Progenitor cell of endocrine pancreas (in vitro differentiated cells): ENCODE measurements around the gene TTC27. TPM values are rescaled to one million over a fixed set of nuclear protein-coding genes. Genes with fewer than 3 reads are reported as not detected.

Experiments
- DNase-seq: peaks from one replicate; pipeline ENCODE4 v3.0.0; 2021; ENCODE audit warnings: low spot score; ENCODE audit not compliant: unreplicated experiment
- H3K27ac Mint-ChIP-seq: 2 replicates; pipeline ENCODE4 v1.8.0; 2021; ENCODE audit warnings: mild to moderate bottlenecking, moderate library complexity, mixed read lengths
- H3K27me3 Mint-ChIP-seq: 2 replicates; pipeline ENCODE4 v1.8.0; 2021; ENCODE audit warnings: mixed read lengths
- H3K36me3 Mint-ChIP-seq: 2 replicates; pipeline ENCODE4 v1.8.0; 2022; ENCODE audit warnings: mixed read lengths; ENCODE audit not compliant: insufficient read depth
- H3K4me1 Mint-ChIP-seq: 2 replicates; pipeline ENCODE4 v1.8.0; 2021; ENCODE audit warnings: low read depth, mixed read lengths
- H3K4me3 Mint-ChIP-seq: 2 replicates; pipeline ENCODE4 v1.8.0; 2021; ENCODE audit warnings: low read depth, mild to moderate bottlenecking, moderate library complexity, mixed read lengths
- H3K9me3 Mint-ChIP-seq: 2 replicates; pipeline ENCODE4 v1.8.0; 2021; ENCODE audit warnings: low read depth, mixed read lengths
- total RNA-seq: library from RNA; stranded (reverse); gene quantifications from 2 replicates; pipeline ENCODE4 v1.2.1, GENCODE V29; 2021
- TF ChIP-seq, protein P1 (sequence below): fragments of 200-600 bp; sonication (generic); IDR thresholded peaks from one replicate; pipeline ENCODE4 v1.5.0; 2021; ENCODE audit warnings: antibody characterized with exemption, mild to moderate bottlenecking; ENCODE audit not compliant: unreplicated experiment

The TTC27 gene
- total RNA-seq, 1 donor from 2014 or later, result 20.5 TPM

DNA sequence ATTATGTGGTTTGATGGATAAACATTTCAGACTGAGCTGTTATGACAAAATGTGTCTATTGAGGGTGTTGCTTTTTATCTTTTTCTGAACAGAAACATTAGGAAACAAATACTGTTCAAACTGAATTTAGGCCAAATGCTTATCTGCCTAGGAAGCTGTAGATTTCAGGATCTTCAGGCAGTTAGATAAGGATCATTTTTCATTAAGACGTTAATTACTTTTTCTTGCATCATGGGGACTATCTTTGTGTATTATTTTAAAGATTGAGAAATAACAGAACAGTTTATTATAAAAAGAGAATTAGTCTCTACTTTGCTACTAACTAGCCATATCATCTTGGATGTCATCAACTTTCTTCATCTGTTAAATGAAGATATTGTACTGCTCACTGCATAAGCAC, 107.5 kb downstream of the TTC27 start:
- DNase-seq, result no peak
- Mint-ChIP-seq H3K27ac (no peak overlapping the region), H3K36me3 (peaks cover 4% of the 10 kb centered on the region), H3K27me3 (no peaks in the 10 kb centered on the region), H3K4me1 (no peaks in the 10 kb centered on the region), H3K9me3 (no peaks in the 10 kb centered on the region), H3K4me3 (no peak overlapping the region)
- TF ChIP-seq, protein P1, sequence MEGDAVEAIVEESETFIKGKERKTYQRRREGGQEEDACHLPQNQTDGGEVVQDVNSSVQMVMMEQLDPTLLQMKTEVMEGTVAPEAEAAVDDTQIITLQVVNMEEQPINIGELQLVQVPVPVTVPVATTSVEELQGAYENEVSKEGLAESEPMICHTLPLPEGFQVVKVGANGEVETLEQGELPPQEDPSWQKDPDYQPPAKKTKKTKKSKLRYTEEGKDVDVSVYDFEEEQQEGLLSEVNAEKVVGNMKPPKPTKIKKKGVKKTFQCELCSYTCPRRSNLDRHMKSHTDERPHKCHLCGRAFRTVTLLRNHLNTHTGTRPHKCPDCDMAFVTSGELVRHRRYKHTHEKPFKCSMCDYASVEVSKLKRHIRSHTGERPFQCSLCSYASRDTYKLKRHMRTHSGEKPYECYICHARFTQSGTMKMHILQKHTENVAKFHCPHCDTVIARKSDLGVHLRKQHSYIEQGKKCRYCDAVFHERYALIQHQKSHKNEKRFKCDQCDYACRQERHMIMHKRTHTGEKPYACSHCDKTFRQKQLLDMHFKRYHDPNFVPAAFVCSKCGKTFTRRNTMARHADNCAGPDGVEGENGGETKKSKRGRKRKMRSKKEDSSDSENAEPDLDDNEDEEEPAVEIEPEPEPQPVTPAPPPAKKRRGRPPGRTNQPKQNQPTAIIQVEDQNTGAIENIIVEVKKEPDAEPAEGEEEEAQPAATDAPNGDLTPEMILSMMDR, result no peak

DNA sequence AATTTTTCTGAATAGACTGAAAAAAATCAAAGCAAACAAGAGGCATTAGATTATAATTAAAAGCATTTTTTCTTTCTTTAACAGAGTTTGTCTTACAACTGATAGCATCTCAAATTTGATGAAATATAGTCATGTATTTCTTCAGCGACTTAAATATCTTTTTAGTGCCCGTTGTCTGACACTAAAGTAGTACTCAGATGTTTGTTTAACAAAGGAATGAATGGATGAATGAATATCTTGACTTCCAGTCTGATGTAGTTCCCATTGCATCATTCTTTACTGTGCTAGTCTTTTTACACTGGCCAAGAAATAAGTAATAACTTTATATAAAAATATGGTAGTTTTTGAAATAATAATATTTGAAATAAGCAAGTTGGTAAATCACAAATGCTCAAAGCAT, 111.1 kb downstream of the TTC27 start:
- DNase-seq, result no peak
- Mint-ChIP-seq H3K4me1 (no peaks in the 10 kb centered on the region), H3K27me3 (no peaks in the 10 kb centered on the region), H3K36me3 (peaks cover 6% of the 10 kb centered on the region), H3K27ac (no peak overlapping the region), H3K9me3 (no peaks in the 10 kb centered on the region), H3K4me3 (no peak overlapping the region)
- TF ChIP-seq, protein P1, result no peak

DNA sequence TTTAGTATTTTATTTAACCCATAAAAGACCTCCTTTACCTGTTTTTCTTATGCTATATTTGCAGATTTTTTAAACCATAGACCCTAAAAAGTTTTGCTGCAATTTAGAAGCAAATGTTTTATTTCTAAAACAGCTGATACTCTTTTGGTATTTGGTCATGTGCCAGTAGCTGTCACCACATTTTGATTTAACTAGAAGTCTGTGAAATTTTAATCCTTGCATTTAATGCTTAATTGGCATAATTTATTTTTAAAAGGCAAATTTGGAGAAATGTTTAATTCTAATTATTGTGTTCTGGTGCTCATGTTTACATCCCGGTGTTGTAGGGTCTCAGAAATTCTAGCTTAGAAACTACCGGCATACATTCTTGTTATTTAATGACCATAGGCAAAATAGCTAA, 111.8 kb downstream of the TTC27 start:
- no peaks in the 10 kb centered on the region for H3K4me1 Mint-ChIP-seq
- no peak overlapping the region for H3K27ac Mint-ChIP-seq
- peaks cover 6% of the 10 kb centered on the region for H3K36me3 Mint-ChIP-seq
- H3K4me3 Mint-ChIP-seq, result no peak overlapping the region
- H3K9me3 Mint-ChIP-seq, result no peaks in the 10 kb centered on the region
- TF ChIP-seq, protein P1, result no peak
- DNase-seq, result no peak
- no peaks in the 10 kb centered on the region for H3K27me3 Mint-ChIP-seq

DNA sequence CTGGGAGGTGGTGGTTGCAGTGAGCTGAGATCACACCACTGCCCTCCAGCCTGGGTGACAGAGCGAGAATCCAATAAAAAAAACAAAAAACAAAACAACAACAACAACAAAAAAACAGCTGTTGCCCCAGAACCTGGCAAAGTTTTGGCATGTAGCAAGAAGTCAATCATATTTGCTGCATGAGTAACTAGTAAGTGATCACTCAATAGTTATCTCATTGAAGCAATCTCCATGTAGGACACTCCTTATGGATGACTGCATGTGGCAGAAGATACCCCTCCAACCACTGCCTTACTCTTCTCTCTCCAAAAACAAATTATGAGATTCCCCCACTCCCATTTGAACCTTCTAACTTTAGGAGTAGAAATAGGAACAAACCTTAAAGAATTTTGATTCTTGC, 113.7 kb downstream of the TTC27 start:
- Mint-ChIP-seq H3K36me3 (peaks cover 6% of the 10 kb centered on the region), H3K4me3 (no peak overlapping the region), H3K27ac (no peak overlapping the region), H3K9me3 (peaks cover 1% of the 10 kb centered on the region), H3K4me1 (no peaks in the 10 kb centered on the region), H3K27me3 (no peaks in the 10 kb centered on the region)
- TF ChIP-seq, protein P1, result no peak
- DNase-seq, result no peak

DNA sequence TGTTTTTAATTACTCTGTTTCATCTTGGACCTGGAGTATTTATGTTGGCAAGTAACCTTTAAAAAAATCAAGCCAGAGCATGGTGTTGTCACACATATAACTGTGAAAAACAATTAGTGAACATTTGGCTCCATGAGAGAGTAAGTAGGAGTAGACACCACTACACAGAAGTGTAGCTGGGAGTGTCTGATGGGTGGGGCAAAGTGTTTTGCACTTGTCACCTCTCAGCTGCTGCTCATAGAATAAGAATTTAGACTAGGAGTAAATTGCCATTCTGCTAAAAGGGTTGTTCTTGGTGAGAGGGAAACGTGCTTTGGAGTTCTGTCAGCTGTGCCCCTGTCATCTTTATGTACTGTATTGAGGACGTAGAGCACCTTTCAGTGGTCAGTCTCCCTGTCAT, 114.5 kb downstream of the TTC27 start:
- Mint-ChIP-seq H3K9me3 (peaks cover 5% of the 10 kb centered on the region), H3K4me3 (no peak overlapping the region), H3K4me1 (no peaks in the 10 kb centered on the region), H3K27ac (no peak overlapping the region), H3K27me3 (no peaks in the 10 kb centered on the region), H3K36me3 (peaks cover 6% of the 10 kb centered on the region)
- DNase-seq, result no peak
- TF ChIP-seq, protein P1, result no peak
